GM12878 (cell line): Measurements from ENCODE around the gene UBASH3A. TPM values are rescaled to one million over a fixed set of nuclear protein-coding genes. Genes with fewer than 3 reads are reported as not detected.

Experiments
- CEBPZ ChIP-seq: fragments of 150-350 bp; IDR thresholded peaks from 2 replicates; pipeline ENCODE4 v1.6.1; 2016; ENCODE audit warnings: low read depth, low read length
- CREM ChIP-seq: IDR thresholded peaks from 2 replicates; pipeline ENCODE4 v1.6.1; 2014; ENCODE audit warnings: antibody characterized with exemption, low read depth
- CUX1 ChIP-seq: IDR thresholded peaks from 2 replicates; pipeline ENCODE4 v1.6.1; 2012; ENCODE audit warnings: improper control_type of control experiment, low read depth, low read length; ENCODE audit not compliant: insufficient replicate concordance
- E2F4 ChIP-seq: IDR thresholded peaks from 2 replicates; pipeline ENCODE4 v1.6.1; 2012; ENCODE audit warnings: low read depth, low read length, improper control_type of control experiment
- EED ChIP-seq: sonication (generic); IDR thresholded peaks from 2 replicates; pipeline ENCODE4 v1.6.1; 2016; ENCODE audit warnings: antibody characterized with exemption, low read depth
- EP300 ChIP-seq, 2 experiments: fragments of 150-350 bp in 1 of 2; IDR thresholded peaks; 2 replicates each; pipeline ENCODE4 v1.6.1; 2011 to 2012; ENCODE audit warnings: low read depth in 2 of 2, low read length in 2 of 2, borderline replicate concordance in 1 of 2, improper control_type of control experiment in 1 of 2, inconsistent platforms in 1 of 2; ENCODE audit not compliant: control insufficient read depth in 1 of 2
- ESRRA ChIP-seq: IDR thresholded peaks from 2 replicates; pipeline ENCODE4 v1.6.1; 2012; ENCODE audit warnings: mild to moderate bottlenecking, low read length, improper control_type of control experiment
- GATAD2B ChIP-seq: fragments of 450-650 bp; conservative IDR thresholded peaks from 2 replicates; pipeline ENCODE4 v1.6.1; 2017; ENCODE audit warnings: low read depth, mild to moderate bottlenecking, moderate library complexity
- MTA3 ChIP-seq: IDR thresholded peaks from 2 replicates; pipeline ENCODE4 v1.6.1; 2012; ENCODE audit warnings: low read length, inconsistent platforms, borderline replicate concordance
- POLR2A ChIP-seq: IDR thresholded peaks from 2 replicates; pipeline ENCODE4 v1.6.1; 2011; ENCODE audit warnings: low read depth, mild to moderate bottlenecking, low read length
- SIX5 ChIP-seq: IDR thresholded peaks from 2 replicates; pipeline ENCODE4 v1.6.1; 2011; ENCODE audit warnings: mild to moderate bottlenecking, low read depth, low read length, moderate library complexity; ENCODE audit not compliant: severe bottlenecking
- SMAD1 ChIP-seq: fragments of 450-650 bp; IDR thresholded peaks from 2 replicates; pipeline ENCODE4 v1.6.1; 2018; ENCODE audit warnings: mild to moderate bottlenecking, low read depth; ENCODE audit not compliant: partially characterized antibody
- USF2 ChIP-seq: IDR thresholded peaks from 2 replicates; pipeline ENCODE4 v1.6.1; 2011; ENCODE audit warnings: low read depth, low read length, improper control_type of control experiment, borderline replicate concordance
- ZBTB40 ChIP-seq: fragments of 450-650 bp; IDR thresholded peaks from 2 replicates; pipeline ENCODE4 v1.6.1; 2016; ENCODE audit warnings: mild to moderate bottlenecking, moderate library complexity, borderline replicate concordance
- ZNF622 ChIP-seq: fragments of 450-650 bp; IDR thresholded peaks from 2 replicates; pipeline ENCODE4 v1.6.1; 2017; ENCODE audit warnings: mild to moderate bottlenecking, inconsistent platforms
- polyA plus RNA-seq, 11 experiments: library from polyadenylated mRNA; depleted of rRNA in 4 of 11; unstranded in 6 of 11; stranded (reverse) in 5 of 11; fragments of >200 nt; fragmentation: Nextera tagmentation in 4 of 11; fragmentation: Illumina TruSeq in 1 of 11; extraction: Ambion mirVana in 4 of 11; extraction: Trizol in 1 of 11; gene quantifications; 1 replicate in 1 of 11; 2 replicates in 10 of 11; pipeline versions ENCODE4 v1.2.1 to v1.2.3, GENCODE V29; 2011 to 2016; ENCODE audit warnings: inconsistent platforms in 2 of 11, missing spikeins in 2 of 11, low read depth in 1 of 11
- total RNA-seq, 4 experiments: library from RNA; depleted of rRNA in 3 of 4; stranded (reverse); fragments of >200 nt in 3 of 4; fragmentation: Illumina TruSeq in 1 of 4; extraction: Trizol in 1 of 4; gene quantifications; 2 replicates each; pipeline versions ENCODE4 v1.2.1 to v1.2.3, GENCODE V29; 2013 to 2021

Gene UBASH3A
- total and polyA plus RNA-seq, 10 of the 15 experiments (the other 5 are each of a cell fraction or from before 2014, with no cell fraction given): 0.04 to 0.39 (median 0.23) TPM; not detected in 1

- TF ChIP-seq E2F4: no peak
- 0 out of 4 replicates have a peak, but pooled peaks of 1 of the 2 experiments have one; percentile 34 for TF ChIP-seq EP300 (IDR thresholded peaks at IDR 0.05; ENCODE audit: borderline replicate concordance in 1 of 2, control insufficient read depth in 1 of 2, low read depth in 2 of 2, low read length in 2 of 2)
- TF ChIP-seq CUX1: peak; percentile 68
- peak; percentile 49 for TF ChIP-seq SMAD1
- no peak for TF ChIP-seq ZNF622
- peak; percentile 73; the same call in 1 of the 2 replicates for TF ChIP-seq GATAD2B
- peak; percentile 62 for TF ChIP-seq CREM
- TF ChIP-seq POLR2A: peak; percentile 20; the same call in 1 of the 2 replicates
- no peak for TF ChIP-seq ESRRA
- no peak; the same call in 1 of the 2 replicates for TF ChIP-seq USF2
- TF ChIP-seq SIX5: no peak
- TF ChIP-seq MTA3: no peak
- no peak for TF ChIP-seq CEBPZ
- peak; percentile 92 for TF ChIP-seq EED
- TF ChIP-seq ZBTB40: no peak
Observed at GRCh38 chr21:42423197-42423675, 19.5 kb downstream of the UBASH3A start (continued).
